HG03159 (cell line): Measurements from ENCODE around the gene MAD1L1.

Experiments used
- ATAC-seq: cut with Tn5 transposase; IDR thresholded peaks from one replicate; pipeline ENCODE4 v1.9.1; 2021; ENCODE audit warnings: mild to moderate bottlenecking, moderate library complexity; ENCODE audit not compliant: unreplicated experiment

MAD1L1 gene

GRCh38 chr7:1923409-1924257, 309.1 kb downstream of the MAD1L1 start:
- ATAC-seq = no peak

GRCh38 chr7:1922870-1923236, 309.9 kb downstream of the MAD1L1 start:
- ATAC-seq = no peak

- ATAC-seq = no peak
These were observed 310.5 kb downstream of the MAD1L1 start for GRCh38 chr7:1922071-1922869.

GRCh38 chr7:1920881-1921280, 311.9 kb downstream of the MAD1L1 start:
- no peak for ATAC-seq

GRCh38 chr7:1920266-1920681, 312.5 kb downstream of the MAD1L1 start:
- ATAC-seq = no peak

GRCh38 chr7:1919539-1920265, 313.0 kb downstream of the MAD1L1 start:
- ATAC-seq = no peak

- ATAC-seq = no peak
These were observed 313.7 kb downstream of the MAD1L1 start for GRCh38 chr7:1918881-1919525.

- no peak for ATAC-seq
These were observed 314.6 kb downstream of the MAD1L1 start for GRCh38 chr7:1918063-1918645.

- ATAC-seq = no peak
These were observed 315.3 kb downstream of the MAD1L1 start for GRCh38 chr7:1917221-1918062.

GRCh38 chr7:1916601-1916970, 316.2 kb downstream of the MAD1L1 start:
- ATAC-seq = no peak

GRCh38 chr7:1915956-1916600, 316.7 kb downstream of the MAD1L1 start:
- ATAC-seq = no peak

- no peak for ATAC-seq
These were observed 317.4 kb downstream of the MAD1L1 start for GRCh38 chr7:1915326-1915725.

- no peak for ATAC-seq
These were observed 318.0 kb downstream of the MAD1L1 start for GRCh38 chr7:1914743-1915142.

GRCh38 chr7:1914321-1914720, 318.4 kb downstream of the MAD1L1 start:
- no peak for ATAC-seq

GRCh38 chr7:1913466-1914282, 319.1 kb downstream of the MAD1L1 start:
- no peak for ATAC-seq

GRCh38 chr7:1912593-1913465, 319.9 kb downstream of the MAD1L1 start:
- ATAC-seq = no peak

GRCh38 chr7:1911571-1911970, 321.2 kb downstream of the MAD1L1 start:
- no peak for ATAC-seq
